ENCODE measurements around the gene ELK4. TPM values are rescaled to one million over a fixed set of nuclear protein-coding genes. Genes with fewer than 3 reads are reported as not detected.

ELK4 gene
- total and polyA plus RNA-seq, 2 of the 4 experiments (the other 2 are of a cell fraction) = 4.6 to 11.3 TPM

- Histone ChIP-seq H3K4me1 (ENCODE audit: control insufficient read depth, insufficient read depth, low read length) (peaks cover 7% of the 10 kb centered on the region; the same call in 1 of the 2 replicates), H3K9me1 (ENCODE audit: insufficient read depth, low read length) (peaks cover 11% of the 10 kb centered on the region; the same call in 1 of the 2 replicates), H2BK120ac (ENCODE audit: low read depth, low read length) (no peak overlapping the region), H2BK5ac (ENCODE audit: low read depth, low read length, poor library complexity, severe bottlenecking) (peak overlapping the region; percentile 29), H3K4me2 (ENCODE audit: low read depth, low read length) (0 out of 2 replicates have a peak overlapping the region, but pooled peaks have one; percentile 9), H2BK15ac (ENCODE audit: low read depth, low read length) (no peak overlapping the region), H2AK9ac (replicated peaks; ENCODE audit: low read depth, low read length, poor library complexity) (no peak overlapping the region), H2BK20ac (ENCODE audit: low read depth, low read length) (no peak overlapping the region), H4K91ac (ENCODE audit: insufficient read depth, low read depth, low read length) (no peak overlapping the region), H2AK5ac (ENCODE audit: low read depth, low read length) (no peak overlapping the region), H3K36me3 (ENCODE audit: control insufficient read depth, insufficient read depth, low read length) (no peaks in the 10 kb centered on the region), H3K56ac (ENCODE audit: extremely low read depth, insufficient read depth, low read length) (no peak overlapping the region), H3K4ac (ENCODE audit: low read depth, low read length) (no peak overlapping the region), H3K9me3 (ENCODE audit: control insufficient read depth, insufficient read depth, low read length) (no peaks in the 10 kb centered on the region), H3K9ac (ENCODE audit: low read depth, low read length) (no peak overlapping the region), H3K14ac (replicated peaks; ENCODE audit: low read depth, low read length) (no peak overlapping the region), H3K23ac (ENCODE audit: low read depth, low read length) (no peak overlapping the region), H4K5ac (ENCODE audit: low read depth, low read length) (no peak overlapping the region), H4K20me1 (ENCODE audit: insufficient read depth, low read length) (no peaks in the 10 kb centered on the region; the same call in 1 of the 2 replicates), H3K4me3 (ENCODE audit: insufficient read depth, low read depth, low read length) (no peak overlapping the region), H2AFZ (replicated peaks; ENCODE audit: low read length, poor library complexity) (no peak overlapping the region), H4K8ac (ENCODE audit: low read depth in 2 of 2, low read length in 2 of 2) (no peak overlapping the region), H3K18ac (ENCODE audit: low read depth, low read length) (no peak overlapping the region), H3K27me3 (ENCODE audit: control insufficient read depth, insufficient read depth, low read length) (no peaks in the 10 kb centered on the region), H3K27ac (ENCODE audit: insufficient read depth, low read length) (peak overlapping the region; percentile 29; the same call in 1 of the 2 replicates), H3K79me1 (ENCODE audit: low read depth in 1 of 2, low read length in 2 of 2) (no peaks in the 10 kb centered on the region; a peak in 1 of 4 replicates)
- CTCF ChIA-PET = interaction anchor here (9.3 kb wide), 1 partner anchor 62 kb away, joined by 156 read pairs; no protein-coding TSS in a partner anchor
- DNase-seq (peak; percentile 65), ATAC-seq (ENCODE audit: low read depth) (peak; percentile 66)
- no TSS peak for BruUV-seq (replicated peaks)
- WGBS, 2 experiments (ENCODE audit: extremely low coverage in 2 of 2, insufficient read length in 1 of 2) = no CpG with 5 or more reads among the region's 11 CpGs
- dilution Hi-C loops (cut with HindIII; ENCODE audit: low sequenced_read_pairs, unreplicated experiment) (no loop called here), in situ Hi-C loops (cut with MboI; ENCODE audit: low sequenced_read_pairs) (loop anchor here (10.0 to 25.0 kb wide), 3 partner anchors 259 to 459 kb away; partner anchors contain the start of gene AVPR1B), intact Hi-C loops (cut with micrococcal nuclease) (loop anchor here (2.0 to 10.0 kb wide), 3 partner anchors 54 to 452 kb away; partner anchors contain the start of gene KLHDC8A)
- POLR2A ChIA-PET (ENCODE audit: unreplicated experiment) = no interaction called here
- TF ChIP-seq BHLHE40 (IDR thresholded peaks at IDR 0.05; ENCODE audit: low read depth, low read length) = peak; percentile 38; the same call in 1 of the 2 replicates
- TF ChIP-seq, protein P1, sequence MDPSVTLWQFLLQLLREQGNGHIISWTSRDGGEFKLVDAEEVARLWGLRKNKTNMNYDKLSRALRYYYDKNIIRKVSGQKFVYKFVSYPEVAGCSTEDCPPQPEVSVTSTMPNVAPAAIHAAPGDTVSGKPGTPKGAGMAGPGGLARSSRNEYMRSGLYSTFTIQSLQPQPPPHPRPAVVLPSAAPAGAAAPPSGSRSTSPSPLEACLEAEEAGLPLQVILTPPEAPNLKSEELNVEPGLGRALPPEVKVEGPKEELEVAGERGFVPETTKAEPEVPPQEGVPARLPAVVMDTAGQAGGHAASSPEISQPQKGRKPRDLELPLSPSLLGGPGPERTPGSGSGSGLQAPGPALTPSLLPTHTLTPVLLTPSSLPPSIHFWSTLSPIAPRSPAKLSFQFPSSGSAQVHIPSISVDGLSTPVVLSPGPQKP (IDR thresholded peaks at IDR 0.05; ENCODE audit: borderline replicate concordance, low read depth, low read length) = no peak
These were observed 21.2 kb upstream of the ELK4 start for GRCh38 chr1:205652984-205653383.
